HepG2 (cell line): ENCODE measurements around the gene POP5. TPM values are rescaled to one million over a fixed set of nuclear protein-coding genes. Genes with fewer than 3 reads are reported as not detected.
"Not testable (repeated sequence)": the region's sequence is repeated elsewhere in the genome, so short reads cannot be mapped to it uniquely, and the experiment has no call there.

Experiments
- ATAC-seq: fragments of 200-7000 bp; cut with Tn5 transposase; 3 replicates; pipeline ENCODE4 v1.9.1; 2020; ENCODE audit warnings: mild to moderate bottlenecking, moderate library complexity
- BruUV-seq: library from RNA; stranded (reverse); fragments of 400-500 nt; replicated peaks from 2 replicates; lab custom pipeline; 2021; lab: Mats Ljungman, UMichigan
- CTCF ChIA-PET: fragments of 300-600 bp; formaldehyde crosslinking; extraction: SDS; loops from one replicate; lab custom pipeline; 2021; ENCODE audit warnings: low total read pairs, inconsistent platforms, low intra/inter-chr PET ratio; lab: Yijun Ruan, JAX
- POLR2A ChIA-PET: fragments of 350-600 bp; sonication (Branson Sonifier 250); formaldehyde crosslinking; loops from one replicate; lab custom pipeline; 2020; ENCODE audit warnings: antibody characterized with exemption, inconsistent platforms; lab: Yijun Ruan, JAX
- DNase-seq: peaks from one replicate; pipeline ENCODE4 v3.0.0-alpha.2; 2015; ENCODE audit warnings: low spot score
- FAIRE-seq: peaks from 3 replicates; lab custom pipeline; 2011; peaks lifted over from hg19 to GRCh38; lab: Jason Lieb, UNC
- H2AFZ ChIP-seq: one replicate; pipeline ENCODE4 v1.6.1; 2011; ENCODE audit warnings: low read length, inconsistent platforms
- H3K27ac ChIP-seq: fragments of 300-600 bp; 3 replicates; pipeline ENCODE4 v1.8.0; 2011; ENCODE audit warnings: mixed run types, mild to moderate bottlenecking, mixed read lengths, low read length, inconsistent platforms; ENCODE audit not compliant: insufficient read depth; ENCODE audit errors: extremely low read length
- H3K27me3 ChIP-seq, 2 experiments: fragments of 200-600 bp in 1 of 2; 2 replicates in 1 of 2; 3 replicates in 1 of 2; pipeline versions ENCODE4 v1.6.0 to v1.8.0; 2011; ENCODE audit warnings: low read length in 2 of 2, mild to moderate bottlenecking in 2 of 2, moderate library complexity in 2 of 2, inconsistent platforms in 1 of 2; ENCODE audit not compliant: insufficient read depth in 2 of 2, control insufficient read depth in 1 of 2
- H3K36me3 ChIP-seq, 2 experiments: fragments of 200-600 bp in 1 of 2; replicated peaks in 1 of 2; 2 replicates in 1 of 2; 3 replicates in 1 of 2; pipeline versions ENCODE4 v1.5.1 to v1.8.0; 2011; ENCODE audit warnings: low read length in 2 of 2, inconsistent platforms in 1 of 2; ENCODE audit not compliant: insufficient read depth in 2 of 2, control insufficient read depth in 1 of 2
- H3K4me1 ChIP-seq: 2 replicates; pipeline ENCODE4 v1.5.1; 2012; ENCODE audit warnings: low read length, inconsistent platforms; ENCODE audit not compliant: insufficient read depth
- H3K4me2 ChIP-seq: 2 replicates; pipeline ENCODE4 v1.6.0; 2011; ENCODE audit warnings: low read depth, low read length, inconsistent platforms
- H3K4me3 ChIP-seq, 3 experiments: fragments of 200-600 bp in 1 of 3; sonication (generic), shearing (Covaris generic) in 1 of 3; replicated peaks in 1 of 3; 2 replicates each; pipeline ENCODE4 v1.5.1; 2011 to 2016; ENCODE audit warnings: low read length in 3 of 3, inconsistent platforms in 2 of 3, low read depth in 2 of 3, mild to moderate bottlenecking in 2 of 3, control low read depth in 1 of 3, mixed read lengths in 1 of 3; ENCODE audit not compliant: insufficient read depth in 1 of 3
- H3K79me2 ChIP-seq: one replicate; pipeline ENCODE4 v1.6.1; 2011; ENCODE audit warnings: low read length, inconsistent platforms; ENCODE audit not compliant: insufficient read depth
- H3K9ac ChIP-seq: 2 replicates; pipeline ENCODE4 v1.6.0; 2011; ENCODE audit warnings: mild to moderate bottlenecking, low read depth, low read length, inconsistent platforms; ENCODE audit not compliant: insufficient read depth
- H3K9me3 ChIP-seq: 2 replicates; pipeline ENCODE4 v1.5.1; 2012; ENCODE audit warnings: mild to moderate bottlenecking, low read length
- H4K20me1 ChIP-seq: 2 replicates; pipeline ENCODE4 v1.6.0; 2011; ENCODE audit warnings: inconsistent platforms, mild to moderate bottlenecking, low read length, moderate library complexity; ENCODE audit not compliant: insufficient read depth
- ADNP ChIP-seq: sonication (generic); formaldehyde crosslinking; IDR thresholded peaks from 2 replicates; pipeline ENCODE4 v1.4.0; 2020; ENCODE audit warnings: missing genetic modification reagents
- ZNF460 ChIP-seq: sonication (generic); formaldehyde crosslinking; IDR thresholded peaks from 2 replicates; pipeline ENCODE4 v1.5.1; 2020; ENCODE audit warnings: missing genetic modification reagents, mild to moderate bottlenecking, borderline replicate concordance
- in situ Hi-C: cut with HindIII; loops from 2 replicates; pipeline ENCODE4 v1.10.0; 2017; ENCODE audit warnings: low pct_unique_long_range_greater_than_20kb; ENCODE audit not compliant: extremely low pct_ligation_motif_present
- intact Hi-C: fragments of 100-400 bp; cut with micrococcal nuclease; formaldehyde crosslinking; loops from one replicate; pipeline ENCODE4 v1.10.0; 2022; ENCODE audit not compliant: unreplicated experiment
- polyA plus RNA-seq, 8 experiments: library from polyadenylated mRNA; depleted of rRNA in 3 of 8; stranded (reverse) in 7 of 8; unstranded in 1 of 8; fragments of >200 nt; fragmentation: Illumina TruSeq in 4 of 8; extraction: Trizol in 4 of 8; gene quantifications; 2 replicates each; pipeline versions ENCODE4 v1.2.1 to v1.2.3, GENCODE V29; 2011 to 2016; ENCODE audit warnings: low read depth in 4 of 8, missing spikeins in 1 of 8, mixed read lengths in 1 of 8; ENCODE audit not compliant: insufficient read depth in 1 of 8
- total RNA-seq, 5 experiments: library from RNA; depleted of rRNA; stranded (reverse); fragments of >200 nt; fragmentation: Illumina TruSeq; extraction: Trizol; gene quantifications; 2 replicates each; pipeline ENCODE4 v1.2.3, GENCODE V29; 2016; ENCODE audit warnings: low read depth in 1 of 5
- TF ChIP-seq, protein P1 (sequence below): sonication (generic); formaldehyde crosslinking; IDR thresholded peaks from 2 replicates; pipeline ENCODE4 v1.4.0; 2020; ENCODE audit warnings: missing genetic modification reagents

POP5 gene
- total and polyA plus RNA-seq, 2 of the 13 experiments (the other 11 are each of a cell fraction or from before 2014, with no cell fraction given) = 45.6 to 61.3 TPM

DNA sequence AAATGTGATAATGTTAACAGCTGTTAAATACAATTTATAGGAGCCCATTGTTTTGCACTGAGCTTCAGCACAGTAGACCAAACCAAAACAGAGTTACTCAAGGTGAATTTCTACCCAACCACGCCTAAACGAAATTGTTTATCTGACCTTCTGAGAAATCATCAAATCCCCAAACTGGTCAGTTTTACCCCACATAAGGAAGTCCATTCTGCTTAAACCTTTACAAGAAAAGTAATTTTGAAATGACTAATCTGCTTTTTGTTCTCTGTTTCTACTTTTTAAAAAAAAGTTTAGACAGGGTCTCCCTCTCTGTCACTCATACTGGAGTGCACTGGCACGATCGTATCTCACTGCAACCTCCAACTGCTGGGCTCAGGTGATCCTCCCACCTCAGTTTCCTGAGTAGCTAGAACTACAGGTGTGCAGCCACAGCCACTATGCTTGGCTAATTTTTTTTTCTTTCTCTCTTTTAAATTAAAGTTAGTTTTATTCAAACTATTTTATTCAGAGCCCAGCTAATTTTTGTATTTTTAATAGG lies 48.4 kb downstream of the POP5 start (continued):
- TF ChIP-seq, protein P1, sequence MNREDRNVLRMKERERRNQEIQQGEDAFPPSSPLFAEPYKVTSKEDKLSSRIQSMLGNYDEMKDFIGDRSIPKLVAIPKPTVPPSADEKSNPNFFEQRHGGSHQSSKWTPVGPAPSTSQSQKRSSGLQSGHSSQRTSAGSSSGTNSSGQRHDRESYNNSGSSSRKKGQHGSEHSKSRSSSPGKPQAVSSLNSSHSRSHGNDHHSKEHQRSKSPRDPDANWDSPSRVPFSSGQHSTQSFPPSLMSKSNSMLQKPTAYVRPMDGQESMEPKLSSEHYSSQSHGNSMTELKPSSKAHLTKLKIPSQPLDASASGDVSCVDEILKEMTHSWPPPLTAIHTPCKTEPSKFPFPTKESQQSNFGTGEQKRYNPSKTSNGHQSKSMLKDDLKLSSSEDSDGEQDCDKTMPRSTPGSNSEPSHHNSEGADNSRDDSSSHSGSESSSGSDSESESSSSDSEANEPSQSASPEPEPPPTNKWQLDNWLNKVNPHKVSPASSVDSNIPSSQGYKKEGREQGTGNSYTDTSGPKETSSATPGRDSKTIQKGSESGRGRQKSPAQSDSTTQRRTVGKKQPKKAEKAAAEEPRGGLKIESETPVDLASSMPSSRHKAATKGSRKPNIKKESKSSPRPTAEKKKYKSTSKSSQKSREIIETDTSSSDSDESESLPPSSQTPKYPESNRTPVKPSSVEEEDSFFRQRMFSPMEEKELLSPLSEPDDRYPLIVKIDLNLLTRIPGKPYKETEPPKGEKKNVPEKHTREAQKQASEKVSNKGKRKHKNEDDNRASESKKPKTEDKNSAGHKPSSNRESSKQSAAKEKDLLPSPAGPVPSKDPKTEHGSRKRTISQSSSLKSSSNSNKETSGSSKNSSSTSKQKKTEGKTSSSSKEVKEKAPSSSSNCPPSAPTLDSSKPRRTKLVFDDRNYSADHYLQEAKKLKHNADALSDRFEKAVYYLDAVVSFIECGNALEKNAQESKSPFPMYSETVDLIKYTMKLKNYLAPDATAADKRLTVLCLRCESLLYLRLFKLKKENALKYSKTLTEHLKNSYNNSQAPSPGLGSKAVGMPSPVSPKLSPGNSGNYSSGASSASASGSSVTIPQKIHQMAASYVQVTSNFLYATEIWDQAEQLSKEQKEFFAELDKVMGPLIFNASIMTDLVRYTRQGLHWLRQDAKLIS (CRISPR knock-in tag) = no peak

DNA sequence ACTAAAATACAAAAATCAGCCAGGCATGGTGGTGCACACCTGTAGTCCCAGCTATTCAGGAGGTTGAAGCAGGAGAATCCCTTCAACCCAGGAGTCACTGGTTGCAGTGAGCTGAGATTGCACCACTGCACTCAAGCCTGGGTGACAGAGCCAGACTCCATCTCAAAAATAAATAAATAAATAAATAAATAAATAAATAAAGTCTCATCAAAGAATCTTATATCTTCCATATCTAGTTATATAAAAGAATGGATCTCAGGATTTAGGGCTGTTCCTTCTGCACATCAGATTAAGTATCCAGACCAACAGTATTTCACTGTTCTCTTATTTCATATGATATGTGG lies 50.8 kb downstream of the POP5 start:
- TF ChIP-seq ADNP (CRISPR knock-in tag) (0 out of 2 replicates have a peak, but pooled peaks have one; percentile 34), ZNF460 (CRISPR knock-in tag) (peak; percentile 29; the same call in 1 of the 2 replicates)
- TF ChIP-seq, all 625 proteins: peak for 2; not testable (repeated sequence) for 623
- ATAC-seq, H3K9me3 ChIP-seq, H3K27ac ChIP-seq, CTCF ChIA-PET, H3K4me1 ChIP-seq, in situ Hi-C loops, H4K20me1 ChIP-seq, FAIRE-seq, BruUV-seq, H3K36me3 ChIP-seq, H3K27me3 ChIP-seq, DNase-seq: not testable (repeated sequence)
- H2AFZ ChIP-seq = peak overlapping the region; percentile 72
- H3K4me3 ChIP-seq = peak overlapping the region; percentile 72 to 95 (median 82)
- POLR2A ChIA-PET = interaction anchor here (2.7 kb wide), 1 partner anchor 34 kb away, joined by 30 read pairs; the partner anchor contains the start of gene DYNLL1
- H3K4me2 ChIP-seq = peak overlapping the region; percentile 92
- H3K79me2 ChIP-seq = peaks cover 13% of the 10 kb centered on the region
- intact Hi-C loops = loop anchor here (5.0 kb wide), 1 partner anchor 73 kb away; no protein-coding TSS in a partner anchor
- H3K9ac ChIP-seq = peak overlapping the region; percentile 95; the same call in 1 of the 2 replicates
